ENCODE data around the gene MEIOB.

Gene MEIOB

GRCh38 chr16:1906846-1907165, 34.8 kb upstream of the MEIOB start:
- TF ChIP-seq CTCF (IDR thresholded peaks at IDR 0.05; ENCODE audit: low read depth, low read length, missing control alignments), result no peak

GRCh38 chr16:1906055-1906845, 34.3 kb upstream of the MEIOB start:
- no peak for TF ChIP-seq CTCF (IDR thresholded peaks at IDR 0.05; ENCODE audit: low read depth, low read length, missing control alignments)
- DNase-seq (ENCODE audit: low read depth), result no peak
- H3K4me3 ChIP-seq (ENCODE audit: low read depth, low read length), result no peak overlapping the region

More at GRCh38 chr16:1906846-1907165, 34.8 kb upstream of the MEIOB start:
- no peak for DNase-seq (ENCODE audit: low read depth)
- H3K4me3 ChIP-seq (ENCODE audit: low read depth, low read length), result no peak overlapping the region

GRCh38 chr16:1903845-1904840, 32.2 kb upstream of the MEIOB start:
- TF ChIP-seq CTCF (IDR thresholded peaks at IDR 0.05; ENCODE audit: low read depth, low read length, missing control alignments), result no peak
- DNase-seq (ENCODE audit: low read depth), result no peak
- no peak overlapping the region for H3K4me3 ChIP-seq (ENCODE audit: low read depth, low read length)

- no peak for DNase-seq (ENCODE audit: low read depth)
These were observed 31.2 kb upstream of the MEIOB start for GRCh38 chr16:1903220-1903574.

GRCh38 chr16:1902547-1903219, 30.7 kb upstream of the MEIOB start:
- no peak overlapping the region for H3K4me3 ChIP-seq (ENCODE audit: low read depth, low read length)
- DNase-seq (ENCODE audit: low read depth), result no peak
- no peak for TF ChIP-seq CTCF (IDR thresholded peaks at IDR 0.05; ENCODE audit: low read depth, low read length, missing control alignments)

More at GRCh38 chr16:1903220-1903574, 31.2 kb upstream of the MEIOB start:
- no peak for TF ChIP-seq CTCF (IDR thresholded peaks at IDR 0.05; ENCODE audit: low read depth, low read length, missing control alignments)
- no peak overlapping the region for H3K4me3 ChIP-seq (ENCODE audit: low read depth, low read length)

GRCh38 chr16:1900452-1900774, 28.4 kb upstream of the MEIOB start:
- DNase-seq (ENCODE audit: low read depth), result no peak
- no peak for TF ChIP-seq CTCF (IDR thresholded peaks at IDR 0.05; ENCODE audit: low read depth, low read length, missing control alignments)
- H3K4me3 ChIP-seq (ENCODE audit: low read depth, low read length), result no peak overlapping the region
